Mucosa of stomach (tissue), 1 donor: Measurements from ENCODE around the gene ANKRD65.

ENCODE experiments used
- H3K27me3 ChIP-seq: one replicate; pipeline ENCODE4 v1.7.0; 2013; ENCODE audit warnings: mild to moderate bottlenecking, low read length; ENCODE audit not compliant: control insufficient read depth, insufficient read depth
- H3K36me3 ChIP-seq: one replicate; pipeline ENCODE4 v1.7.0; 2013; ENCODE audit warnings: low read length; ENCODE audit not compliant: control insufficient read depth, insufficient read depth
- H3K4me1 ChIP-seq: one replicate; pipeline ENCODE4 v1.7.0; 2013; ENCODE audit warnings: mild to moderate bottlenecking, low read length; ENCODE audit not compliant: control insufficient read depth, insufficient read depth
- H3K4me3 ChIP-seq: one replicate; pipeline ENCODE4 v1.7.0; 2013; ENCODE audit warnings: low read length
- H3K9ac ChIP-seq: one replicate; pipeline ENCODE4 v1.7.0; 2013; ENCODE audit warnings: mild to moderate bottlenecking, low read length, moderate library complexity
- H3K9me3 ChIP-seq: one replicate; pipeline ENCODE4 v1.7.0; 2013; ENCODE audit warnings: mild to moderate bottlenecking, low read length, moderate library complexity; ENCODE audit not compliant: control insufficient read depth
- donor health status: Pancreatic carcinoma.

ANKRD65 gene

GRCh38 chr1:1426496-1427105 is 5.5 kb upstream of the ANKRD65 start:
- Histone ChIP-seq H3K9ac (no peak overlapping the region), H3K36me3 (no peaks in the 10 kb centered on the region), H3K4me3 (no peak overlapping the region), H3K4me1 (peaks cover 21% of the 10 kb centered on the region), H3K27me3 (peaks cover 6% of the 10 kb centered on the region), H3K9me3 (no peaks in the 10 kb centered on the region)

DNA sequence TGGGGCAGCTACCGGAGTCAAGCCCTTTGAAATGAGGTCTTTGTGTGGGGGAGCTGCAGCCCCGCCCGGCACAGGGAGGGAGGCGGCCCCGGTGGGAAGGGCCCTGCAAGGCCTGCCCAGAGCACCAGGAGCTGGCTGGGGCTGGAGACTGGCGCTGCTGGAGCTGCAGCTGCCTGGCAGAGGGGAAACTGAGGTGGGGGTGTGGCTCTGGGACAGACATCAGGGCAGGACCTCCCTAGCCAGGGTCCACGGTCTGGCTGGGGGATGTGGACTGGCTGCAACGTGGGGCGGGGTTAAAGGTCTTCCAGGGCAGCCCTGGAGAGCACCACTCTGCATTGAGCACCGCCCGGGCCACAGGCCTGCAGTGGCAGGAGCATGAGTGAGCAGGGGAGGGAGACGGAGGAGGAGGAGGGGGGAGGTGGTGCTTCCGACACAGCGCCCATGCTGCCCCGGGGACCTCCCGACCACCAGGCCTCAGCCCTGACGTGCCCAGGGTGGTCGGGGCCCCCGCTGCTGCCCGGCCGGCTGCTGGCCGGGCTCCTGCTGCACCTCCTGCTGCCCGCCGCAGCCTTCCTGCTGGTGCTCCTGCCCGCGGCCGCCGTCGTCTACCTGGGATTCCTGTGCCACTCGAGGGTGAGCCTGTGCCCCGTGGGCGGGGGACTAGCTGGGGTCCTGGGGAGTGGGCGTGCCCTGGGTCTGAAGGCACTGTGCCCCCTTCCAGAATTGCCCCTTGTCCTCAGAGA is 4.8 kb upstream of the ANKRD65 start:
- Histone ChIP-seq H3K27me3 (peaks cover 6% of the 10 kb centered on the region), H3K9me3 (no peaks in the 10 kb centered on the region), H3K4me1 (peaks cover 15% of the 10 kb centered on the region), H3K4me3 (no peak overlapping the region), H3K36me3 (no peaks in the 10 kb centered on the region), H3K9ac (no peak overlapping the region)

- no peak overlapping the region for H3K4me3 ChIP-seq
Observed at GRCh38 chr1:1425426-1425752, 4.3 kb upstream of the ANKRD65 start.

DNA sequence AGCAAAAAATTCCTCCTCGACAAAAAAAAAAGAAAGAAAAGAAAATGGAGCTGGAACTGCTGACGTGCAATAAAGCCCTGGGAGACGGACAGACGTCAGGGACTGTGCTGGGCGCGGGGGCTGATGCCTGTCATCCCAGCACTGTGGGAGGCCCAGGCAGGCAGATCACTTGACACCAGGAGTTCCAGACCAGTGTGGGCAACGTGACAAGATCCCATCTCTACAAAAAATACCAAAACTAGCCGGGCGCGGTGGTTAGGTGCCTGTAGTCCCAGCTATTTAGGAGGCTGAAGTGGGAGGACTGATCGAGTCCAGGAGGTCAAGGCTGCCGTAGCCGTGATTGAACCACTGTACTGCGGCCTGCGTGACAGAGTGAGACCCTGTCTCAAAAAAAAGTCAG is 3.6 kb upstream of the ANKRD65 start:
- no peak overlapping the region for H3K4me3 ChIP-seq
- peaks cover 6% of the 10 kb centered on the region for H3K27me3 ChIP-seq
- H3K9me3 ChIP-seq: no peaks in the 10 kb centered on the region
- no peak overlapping the region for H3K9ac ChIP-seq
- peaks cover 7% of the 10 kb centered on the region for H3K4me1 ChIP-seq
- no peaks in the 10 kb centered on the region for H3K36me3 ChIP-seq

More at GRCh38 chr1:1425426-1425752, 4.3 kb upstream of the ANKRD65 start:
- H3K9ac ChIP-seq: no peak overlapping the region
- H3K4me1 ChIP-seq: peaks cover 14% of the 10 kb centered on the region
- H3K36me3 ChIP-seq: no peaks in the 10 kb centered on the region
- H3K9me3 ChIP-seq: no peaks in the 10 kb centered on the region
- peaks cover 6% of the 10 kb centered on the region for H3K27me3 ChIP-seq

GRCh38 chr1:1423245-1423597 is 2.1 kb upstream of the ANKRD65 start:
- Histone ChIP-seq H3K9ac (no peak overlapping the region), H3K36me3 (no peaks in the 10 kb centered on the region), H3K4me3 (no peak overlapping the region), H3K27me3 (peaks cover 6% of the 10 kb centered on the region), H3K9me3 (no peaks in the 10 kb centered on the region), H3K4me1 (peaks cover 11% of the 10 kb centered on the region)

GRCh38 chr1:1422465-1423244 is 1.6 kb upstream of the ANKRD65 start:
- Histone ChIP-seq H3K4me3 (no peak overlapping the region), H3K9ac (no peak overlapping the region), H3K9me3 (no peaks in the 10 kb centered on the region), H3K36me3 (no peaks in the 10 kb centered on the region), H3K4me1 (peaks cover 11% of the 10 kb centered on the region), H3K27me3 (peaks cover 6% of the 10 kb centered on the region)

GRCh38 chr1:1421907-1422464 is 910 bp upstream of the ANKRD65 start:
- H3K36me3 ChIP-seq: no peaks in the 10 kb centered on the region
- no peak overlapping the region for H3K4me3 ChIP-seq
- H3K27me3 ChIP-seq: peaks cover 6% of the 10 kb centered on the region
- H3K9me3 ChIP-seq: no peaks in the 10 kb centered on the region
- H3K4me1 ChIP-seq: peaks cover 11% of the 10 kb centered on the region
- no peak overlapping the region for H3K9ac ChIP-seq

DNA sequence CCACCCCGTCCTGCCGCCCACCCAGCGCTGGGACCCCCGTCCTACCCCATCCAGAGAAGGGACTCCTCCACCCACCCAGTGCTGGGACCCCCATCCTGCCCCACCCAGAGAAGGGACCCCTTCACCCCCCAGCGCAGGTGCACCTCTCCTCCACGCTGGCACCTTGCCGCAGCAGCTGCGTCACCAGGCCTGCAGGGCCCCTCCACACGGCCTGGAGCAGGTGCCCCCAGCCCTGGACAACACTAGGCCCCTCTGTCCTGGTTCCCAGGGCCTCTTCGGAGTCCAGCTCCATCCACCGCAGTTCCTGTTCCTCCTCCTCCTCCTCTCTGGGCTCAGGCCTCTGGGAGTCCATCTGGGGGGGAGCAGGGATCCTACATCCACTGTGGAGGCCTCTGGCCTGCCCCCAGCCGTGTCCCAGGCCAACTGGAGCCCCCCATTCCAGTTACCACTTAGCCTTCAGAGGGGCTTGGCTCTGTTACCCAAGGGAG is 378 bp downstream of the ANKRD65 start:
- H3K4me3 ChIP-seq: no peak overlapping the region
- H3K9ac ChIP-seq: peak overlapping the region; percentile 34
- peaks cover 11% of the 10 kb centered on the region for H3K4me1 ChIP-seq

DNA sequence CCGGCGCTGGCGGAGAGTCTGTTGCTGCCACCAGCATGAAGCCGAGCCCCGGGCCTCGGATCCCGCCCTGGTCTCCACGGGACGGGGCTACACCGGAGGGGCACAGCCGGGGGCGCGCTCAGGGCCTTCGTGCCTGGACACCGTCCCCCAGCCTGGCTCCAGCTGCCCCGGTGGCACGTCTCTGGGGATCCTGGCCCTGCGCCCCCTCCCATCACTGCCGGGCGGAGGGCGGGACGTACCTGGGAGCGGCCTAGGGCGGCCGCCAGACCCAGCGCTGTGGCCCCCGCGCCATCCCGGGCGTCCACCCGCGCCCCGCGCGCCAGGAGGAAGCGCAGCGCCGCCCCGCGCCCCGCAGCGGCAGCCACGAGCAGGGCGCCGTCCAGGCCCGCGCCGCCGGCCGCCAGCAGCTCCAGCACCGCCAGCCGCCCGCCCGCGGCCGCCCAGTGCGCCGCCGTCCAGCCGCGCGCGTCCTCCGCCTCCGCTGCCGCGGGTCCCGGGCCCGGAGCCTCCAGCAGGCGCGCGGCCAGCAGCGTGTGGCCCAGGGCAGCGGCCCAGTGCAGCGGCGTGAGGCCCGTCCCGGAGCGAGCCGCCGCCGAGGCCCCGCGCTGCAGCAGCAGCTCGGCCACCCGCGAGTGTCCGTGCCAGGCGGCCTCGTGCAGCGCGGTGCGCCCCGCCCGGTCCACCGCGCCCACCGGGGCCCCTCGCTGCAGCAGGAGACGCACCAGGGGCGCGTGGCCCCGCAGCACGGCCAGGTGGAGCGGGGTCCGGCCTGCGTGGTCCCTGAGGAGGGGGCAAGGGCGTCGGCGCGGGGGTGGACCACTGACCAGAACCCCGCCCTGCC is 1.0 kb downstream of the ANKRD65 start:
- Histone ChIP-seq H3K36me3 (no peaks in the 10 kb centered on the region), H3K4me1 (peaks cover 11% of the 10 kb centered on the region), H3K9me3 (no peaks in the 10 kb centered on the region), H3K27me3 (no peaks in the 10 kb centered on the region), H3K9ac (peak overlapping the region; percentile 39), H3K4me3 (no peak overlapping the region)

More for the DNA sequence above, 378 bp downstream of the ANKRD65 start:
- H3K9me3 ChIP-seq: no peaks in the 10 kb centered on the region
- H3K36me3 ChIP-seq: no peaks in the 10 kb centered on the region
- H3K27me3 ChIP-seq: no peaks in the 10 kb centered on the region

- no peaks in the 10 kb centered on the region for H3K27me3 ChIP-seq
- peaks cover 11% of the 10 kb centered on the region for H3K4me1 ChIP-seq
- H3K9ac ChIP-seq: peak overlapping the region; percentile 39
- no peaks in the 10 kb centered on the region for H3K36me3 ChIP-seq
- no peak overlapping the region for H3K4me3 ChIP-seq
- H3K9me3 ChIP-seq: no peaks in the 10 kb centered on the region
Observed at GRCh38 chr1:1419363-1419812, 1.7 kb downstream of the ANKRD65 start.
